ENCODE results near the gene ADGRB3.

The ADGRB3 gene

GRCh38 chr6:69155467-69155866 is 520.4 kb downstream of the ADGRB3 start:
- DNase-seq: no peak

- DNase-seq: no peak
Measured at GRCh38 chr6:69162811-69163210, 527.7 kb downstream of the ADGRB3 start.

GRCh38 chr6:69164564-69165229 is 529.6 kb downstream of the ADGRB3 start:
- DNase-seq: no peak

GRCh38 chr6:69179681-69180080 is 544.6 kb downstream of the ADGRB3 start:
- no peak for DNase-seq

GRCh38 chr6:69180361-69181067 is 545.4 kb downstream of the ADGRB3 start:
- no peak for DNase-seq

GRCh38 chr6:69181964-69182363 is 546.9 kb downstream of the ADGRB3 start:
- DNase-seq: no peak

- no peak for DNase-seq
Measured at GRCh38 chr6:69185276-69185675, 550.2 kb downstream of the ADGRB3 start.

GRCh38 chr6:69202768-69203167 is 567.7 kb downstream of the ADGRB3 start:
- DNase-seq: no peak

- no peak for DNase-seq
Measured at GRCh38 chr6:69216127-69216526, 581.0 kb downstream of the ADGRB3 start.

- DNase-seq: no peak
Measured at GRCh38 chr6:69217343-69217742, 582.3 kb downstream of the ADGRB3 start.

- no peak for DNase-seq
Measured at GRCh38 chr6:69220375-69220774, 585.3 kb downstream of the ADGRB3 start.

GRCh38 chr6:69232008-69232407 is 596.9 kb downstream of the ADGRB3 start:
- no peak for DNase-seq

GRCh38 chr6:69232496-69232895 is 597.4 kb downstream of the ADGRB3 start:
- DNase-seq: no peak

- DNase-seq: peak; percentile 23
Measured at GRCh38 chr6:69232911-69233448, 597.9 kb downstream of the ADGRB3 start.

GRCh38 chr6:69238067-69238466 is 603.0 kb downstream of the ADGRB3 start:
- no peak for DNase-seq

- no peak for DNase-seq
Measured at GRCh38 chr6:69246983-69247382, 611.9 kb downstream of the ADGRB3 start.

- no peak for DNase-seq
Measured at GRCh38 chr6:69261010-69261409, 625.9 kb downstream of the ADGRB3 start.

GRCh38 chr6:69263297-69263696 is 628.2 kb downstream of the ADGRB3 start:
- no peak for DNase-seq

- DNase-seq: no peak
Measured at GRCh38 chr6:69265090-69265489, 630.0 kb downstream of the ADGRB3 start.

- DNase-seq: no peak
Measured at GRCh38 chr6:69265706-69266105, 630.6 kb downstream of the ADGRB3 start.

- DNase-seq: no peak
Measured at GRCh38 chr6:69276204-69276603, 641.1 kb downstream of the ADGRB3 start.

GRCh38 chr6:69279805-69280204 is 644.7 kb downstream of the ADGRB3 start:
- no peak for DNase-seq

- no peak for DNase-seq
Measured at GRCh38 chr6:69280858-69281257, 645.8 kb downstream of the ADGRB3 start.

GRCh38 chr6:69284176-69284730 is 649.2 kb downstream of the ADGRB3 start:
- no peak for DNase-seq
